Upper lobe of left lung (tissue), 6 donors: ENCODE results near the gene HDAC8. TPM values are rescaled to one million over a fixed set of nuclear protein-coding genes. Genes with fewer than 3 reads are reported as not detected.

Experiments used
- ATAC-seq, 2 donors: fragments of 200-7000 bp; cut with Tn5 transposase; one replicate each; pipeline ENCODE4 v1.9.1; 2022; ENCODE audit warnings: mild to moderate bottlenecking in 2 of 2, moderate library complexity in 2 of 2; ENCODE audit not compliant: low FRiP score in 2 of 2
- DNase-seq, 2 donors: peaks; one replicate each; pipeline ENCODE4 v3.0.0-alpha.2; 2019 to 2020
- H3K27ac ChIP-seq, 4 donors: fragments of 200-600 bp; sonication (generic); one replicate each; pipeline ENCODE4 v1.5.1; 2016 to 2019
- H3K27me3 ChIP-seq, 4 donors: fragments of 200-600 bp; sonication (generic); one replicate each; pipeline ENCODE4 v1.5.1; 2017 to 2019
- H3K36me3 ChIP-seq, 4 donors: fragments of 200-600 bp; sonication (generic); one replicate each; pipeline ENCODE4 v1.5.1; 2016 to 2019
- H3K4me1 ChIP-seq, 4 donors: fragments of 200-600 bp; sonication (generic); one replicate each; pipeline ENCODE4 v1.5.1; 2018 to 2019
- H3K4me3 ChIP-seq, 4 donors: fragments of 200-600 bp; sonication (generic); one replicate each; pipeline ENCODE4 v1.5.1; 2017 to 2019; ENCODE audit warnings: mild to moderate bottlenecking in 2 of 4, moderate library complexity in 1 of 4
- H3K9me3 ChIP-seq, 4 donors: fragments of 200-600 bp; sonication (generic); one replicate each; pipeline ENCODE4 v1.5.1; 2018 to 2019
- CTCF ChIP-seq, 6 experiments: fragments of 450-650 bp in 4 of 6; fragments of 200-600 bp in 2 of 6; sonication (generic) in 2 of 6; IDR thresholded peaks; one replicate each; pipeline ENCODE4 v1.5.1; 2016 to 2019; ENCODE audit warnings: antibody characterized with exemption in 6 of 6
- EP300 ChIP-seq, 4 donors: sonication (generic); formaldehyde crosslinking; IDR thresholded peaks; one replicate each; pipeline ENCODE4 v1.5.1; 2017; ENCODE audit warnings: antibody characterized with exemption in 4 of 4, control low read depth in 2 of 4
- POLR2A ChIP-seq, 4 donors: fragments of 450-650 bp; IDR thresholded peaks; one replicate each; pipeline ENCODE4 v1.5.1; 2016 to 2017; ENCODE audit warnings: antibody characterized with exemption in 4 of 4, mild to moderate bottlenecking in 2 of 4
- POLR2AphosphoS5 ChIP-seq, 2 donors: sonication (generic); formaldehyde crosslinking; IDR thresholded peaks; one replicate each; pipeline ENCODE4 v1.5.1; 2017; ENCODE audit warnings: antibody characterized with exemption in 2 of 2
- WGBS, 2 donors: methylation state at CpG; one replicate each; pipeline ENCODE4 v1.1.5; 2017 to 2018; 5-methylcytosine and 5-hydroxymethylcytosine counted together
- total RNA-seq, 6 donors: library from RNA; depleted of rRNA in 4 of 6; stranded (reverse); fragments of >200 nt in 4 of 6; gene quantifications; one replicate each; pipeline versions ENCODE4 v1.1.0 to v1.2.1, GENCODE V29; 2016 to 2021
- donor health status: DM: no; HTN: no; CAD: no; lungs with moderate emphysema.
- donor health status: DM: no; HTN: yes; CAD: no; lungs with severe emphysema.

HDAC8 gene
- total RNA-seq, 6 donors from 2014 or later, result 21.5 to 56.6 (median 35.0) TPM

- no peak for TF ChIP-seq CTCF (IDR thresholded peaks at IDR 0.05)
- TF ChIP-seq POLR2AphosphoS5 (IDR thresholded peaks at IDR 0.05), result no peak
- no peak for TF ChIP-seq POLR2A (IDR thresholded peaks at IDR 0.05)
- TF ChIP-seq EP300 (IDR thresholded peaks at IDR 0.05), result no peak
- no peak overlapping the region for H3K4me3 ChIP-seq
- H3K27ac ChIP-seq, result no peak overlapping the region
- DNase-seq, result no peak
- no peaks in the 10 kb centered on the region for H3K9me3 ChIP-seq
- 72 to 97% methylated on average over 3 to 4 of the region's 4 CpGs for WGBS, 2 donors
- no peaks in the 10 kb centered on the region for H3K4me1 ChIP-seq
- no peak for ATAC-seq
- no peaks in the 10 kb centered on the region for H3K36me3 ChIP-seq
- no peaks in the 10 kb centered on the region for H3K27me3 ChIP-seq
Measured at GRCh38 chrX:72317139-72317538, 255.5 kb downstream of the HDAC8 start.

- Histone ChIP-seq H3K27me3 (no peaks in the 10 kb centered on the region), H3K4me3 (no peak overlapping the region), H3K36me3 (no peaks in the 10 kb centered on the region), H3K27ac (no peak overlapping the region), H3K9me3 (no peaks in the 10 kb centered on the region), H3K4me1 (no peaks in the 10 kb centered on the region)
- DNase-seq, result no peak
- TF ChIP-seq POLR2AphosphoS5 (IDR thresholded peaks at IDR 0.05) (no peak), POLR2A (IDR thresholded peaks at IDR 0.05) (no peak), CTCF (IDR thresholded peaks at IDR 0.05) (no peak), EP300 (IDR thresholded peaks at IDR 0.05) (no peak)
- no peak for ATAC-seq
- 63 to 77% methylated on average over 12 of the region's 12 CpGs for WGBS, 2 donors
Measured at GRCh38 chrX:72316408-72317110, 256.1 kb downstream of the HDAC8 start.

- 87 to 100% methylated on average over 1 to 3 of the region's 3 CpGs for whole genome bisulfite sequencing, 2 donors
Measured at GRCh38 chrX:72314881-72315280, 257.8 kb downstream of the HDAC8 start.

GRCh38 chrX:72313707-72314641 is 258.7 kb downstream of the HDAC8 start:
- no peak for DNase-seq
- Histone ChIP-seq H3K27me3 (no peaks in the 10 kb centered on the region), H3K9me3 (no peaks in the 10 kb centered on the region), H3K36me3 (no peaks in the 10 kb centered on the region), H3K4me3 (no peak overlapping the region), H3K4me1 (peaks cover 0 to 7% (median 3%) of the 10 kb centered on the region in 4 donors), H3K27ac (no peak overlapping the region)
- no peak for TF ChIP-seq EP300 (IDR thresholded peaks at IDR 0.05)
- TF ChIP-seq POLR2A (IDR thresholded peaks at IDR 0.05), result no peak
- TF ChIP-seq POLR2AphosphoS5 (IDR thresholded peaks at IDR 0.05), result no peak
- no peak for TF ChIP-seq CTCF (IDR thresholded peaks at IDR 0.05)
- no peak for ATAC-seq
- 67 to 68% methylated on average over 5 to 8 of the region's 8 CpGs for WGBS, 2 donors

More at GRCh38 chrX:72314881-72315280, 257.8 kb downstream of the HDAC8 start:
- no peaks in the 10 kb centered on the region for H3K27me3 ChIP-seq
- no peaks in the 10 kb centered on the region for H3K4me1 ChIP-seq
- H3K9me3 ChIP-seq, result no peaks in the 10 kb centered on the region
- no peak for DNase-seq
- H3K27ac ChIP-seq, result no peak overlapping the region
- no peak for TF ChIP-seq POLR2A (IDR thresholded peaks at IDR 0.05)
- TF ChIP-seq CTCF (IDR thresholded peaks at IDR 0.05), result no peak
- no peak for TF ChIP-seq POLR2AphosphoS5 (IDR thresholded peaks at IDR 0.05)
- no peak for TF ChIP-seq EP300 (IDR thresholded peaks at IDR 0.05)
- H3K4me3 ChIP-seq, result no peak overlapping the region
- no peaks in the 10 kb centered on the region for H3K36me3 ChIP-seq
- ATAC-seq, result no peak
